22Rv1 (cell line): ENCODE measurements around the gene CS.
"Not testable (repeated sequence)": the region's sequence is repeated elsewhere in the genome, so short reads cannot be mapped to it uniquely, and the experiment has no call there.

ENCODE experiments used
- CTCF ChIP-seq: fragments of 450-650 bp; IDR thresholded peaks from 2 replicates; pipeline ENCODE4 v1.5.1; 2017; ENCODE audit warnings: mild to moderate bottlenecking
- ZFX ChIP-seq: fragments of 450-650 bp; IDR thresholded peaks from 2 replicates; pipeline ENCODE4 v1.6.1; 2017; ENCODE audit warnings: antibody characterized with exemption, borderline replicate concordance

GRCh38 chr12:56321610-56322009 is 21.5 kb upstream of the CS start:
- not testable (repeated sequence) for TF ChIP-seq CTCF, ZFX
